Liver (tissue), 3 donors: ENCODE results near the gene CCNG1.
A peak's percentile ranks its signal among the peaks of the same experiment; 100 is the strongest.

Experiments used
- EGR1 ChIP-seq, 2 donors: IDR thresholded peaks; 2 replicates each; pipeline ENCODE4 v1.6.1; 2016 to 2018; ENCODE audit warnings: antibody characterized with exemption in 2 of 2, low read depth in 2 of 2
- TF ChIP-seq, protein P1 (sequence below): fragments of 150-350 bp; IDR thresholded peaks from 2 replicates; pipeline ENCODE4 v1.5.1; 2017; ENCODE audit warnings: improper control_type of control experiment, low read depth, low read length; ENCODE audit not compliant: missing input control
- TF ChIP-seq, protein P2 (sequence below): IDR thresholded peaks from 2 replicates; pipeline ENCODE4 v1.6.1; 2016; ENCODE audit warnings: antibody characterized with exemption, mild to moderate bottlenecking
- donor health status: healthy.
- donor health status: healthy.

DNA sequence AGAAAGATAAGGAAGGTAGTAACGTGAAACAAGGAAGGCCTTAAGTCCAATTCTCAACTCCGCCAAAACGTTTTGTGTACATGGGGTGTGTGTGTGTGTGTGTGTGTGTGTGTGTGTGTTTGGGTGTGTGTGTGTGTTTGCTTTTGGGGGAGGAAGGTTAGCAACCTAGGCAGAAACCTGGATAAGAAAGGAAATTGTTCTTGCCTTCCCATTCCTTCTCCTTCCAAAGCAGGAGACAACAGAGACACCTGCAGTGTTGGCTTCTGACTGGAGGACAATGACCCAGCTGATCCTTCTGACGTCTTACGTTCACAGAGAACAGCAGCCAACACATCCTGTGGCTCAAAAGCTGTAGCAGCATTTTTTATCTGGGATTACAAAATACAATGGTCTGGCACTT lies 4.1 kb upstream of the CCNG1 start:
- TF ChIP-seq, protein P1, sequence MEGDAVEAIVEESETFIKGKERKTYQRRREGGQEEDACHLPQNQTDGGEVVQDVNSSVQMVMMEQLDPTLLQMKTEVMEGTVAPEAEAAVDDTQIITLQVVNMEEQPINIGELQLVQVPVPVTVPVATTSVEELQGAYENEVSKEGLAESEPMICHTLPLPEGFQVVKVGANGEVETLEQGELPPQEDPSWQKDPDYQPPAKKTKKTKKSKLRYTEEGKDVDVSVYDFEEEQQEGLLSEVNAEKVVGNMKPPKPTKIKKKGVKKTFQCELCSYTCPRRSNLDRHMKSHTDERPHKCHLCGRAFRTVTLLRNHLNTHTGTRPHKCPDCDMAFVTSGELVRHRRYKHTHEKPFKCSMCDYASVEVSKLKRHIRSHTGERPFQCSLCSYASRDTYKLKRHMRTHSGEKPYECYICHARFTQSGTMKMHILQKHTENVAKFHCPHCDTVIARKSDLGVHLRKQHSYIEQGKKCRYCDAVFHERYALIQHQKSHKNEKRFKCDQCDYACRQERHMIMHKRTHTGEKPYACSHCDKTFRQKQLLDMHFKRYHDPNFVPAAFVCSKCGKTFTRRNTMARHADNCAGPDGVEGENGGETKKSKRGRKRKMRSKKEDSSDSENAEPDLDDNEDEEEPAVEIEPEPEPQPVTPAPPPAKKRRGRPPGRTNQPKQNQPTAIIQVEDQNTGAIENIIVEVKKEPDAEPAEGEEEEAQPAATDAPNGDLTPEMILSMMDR = no peak
- TF ChIP-seq, protein P2, sequence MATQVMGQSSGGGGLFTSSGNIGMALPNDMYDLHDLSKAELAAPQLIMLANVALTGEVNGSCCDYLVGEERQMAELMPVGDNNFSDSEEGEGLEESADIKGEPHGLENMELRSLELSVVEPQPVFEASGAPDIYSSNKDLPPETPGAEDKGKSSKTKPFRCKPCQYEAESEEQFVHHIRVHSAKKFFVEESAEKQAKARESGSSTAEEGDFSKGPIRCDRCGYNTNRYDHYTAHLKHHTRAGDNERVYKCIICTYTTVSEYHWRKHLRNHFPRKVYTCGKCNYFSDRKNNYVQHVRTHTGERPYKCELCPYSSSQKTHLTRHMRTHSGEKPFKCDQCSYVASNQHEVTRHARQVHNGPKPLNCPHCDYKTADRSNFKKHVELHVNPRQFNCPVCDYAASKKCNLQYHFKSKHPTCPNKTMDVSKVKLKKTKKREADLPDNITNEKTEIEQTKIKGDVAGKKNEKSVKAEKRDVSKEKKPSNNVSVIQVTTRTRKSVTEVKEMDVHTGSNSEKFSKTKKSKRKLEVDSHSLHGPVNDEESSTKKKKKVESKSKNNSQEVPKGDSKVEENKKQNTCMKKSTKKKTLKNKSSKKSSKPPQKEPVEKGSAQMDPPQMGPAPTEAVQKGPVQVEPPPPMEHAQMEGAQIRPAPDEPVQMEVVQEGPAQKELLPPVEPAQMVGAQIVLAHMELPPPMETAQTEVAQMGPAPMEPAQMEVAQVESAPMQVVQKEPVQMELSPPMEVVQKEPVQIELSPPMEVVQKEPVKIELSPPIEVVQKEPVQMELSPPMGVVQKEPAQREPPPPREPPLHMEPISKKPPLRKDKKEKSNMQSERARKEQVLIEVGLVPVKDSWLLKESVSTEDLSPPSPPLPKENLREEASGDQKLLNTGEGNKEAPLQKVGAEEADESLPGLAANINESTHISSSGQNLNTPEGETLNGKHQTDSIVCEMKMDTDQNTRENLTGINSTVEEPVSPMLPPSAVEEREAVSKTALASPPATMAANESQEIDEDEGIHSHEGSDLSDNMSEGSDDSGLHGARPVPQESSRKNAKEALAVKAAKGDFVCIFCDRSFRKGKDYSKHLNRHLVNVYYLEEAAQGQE = peak; percentile 25
- TF ChIP-seq EGR1 (IDR thresholded peaks at IDR 0.05; ENCODE audit: low read depth in 2 of 2) = no peak
